SU-DHL-6 (cell line): ENCODE results near the gene HMCN2.

Experiments
- H2AFZ ChIP-seq: fragments of 200-600 bp; sonication (generic); 2 replicates; pipeline ENCODE4 v1.6.1; 2014; ENCODE audit warnings: low read depth, mild to moderate bottlenecking, moderate library complexity, mixed read lengths, antibody characterized with exemption, low read length; ENCODE audit not compliant: severe bottlenecking
- H3F3A ChIP-seq: fragments of 200-600 bp; shearing (Covaris generic); 2 replicates; pipeline ENCODE4 v1.6.0; 2016; ENCODE audit warnings: antibody characterized with exemption, mild to moderate bottlenecking; ENCODE audit not compliant: insufficient read depth
- H3K27ac ChIP-seq: fragments of 200-600 bp; sonication (generic); 2 replicates; pipeline ENCODE4 v1.5.1; 2016; ENCODE audit warnings: low read depth, mild to moderate bottlenecking, low read length, moderate library complexity, mixed read lengths
- H3K27me3 ChIP-seq: fragments of 200-600 bp; sonication (generic), shearing (Covaris generic); 2 replicates; pipeline ENCODE4 v1.6.0; 2014; ENCODE audit warnings: mild to moderate bottlenecking, low read length
- H3K36me3 ChIP-seq: fragments of 200-600 bp; sonication (generic); 2 replicates; pipeline ENCODE4 v1.6.1; 2014; ENCODE audit warnings: mild to moderate bottlenecking, low read length, mixed read lengths
- H3K4me2 ChIP-seq: fragments of 300-600, 200-600 bp; shearing (Covaris generic), sonication (generic); 2 replicates; pipeline ENCODE4 v1.6.0; 2014; ENCODE audit warnings: low read length, low read depth, mild to moderate bottlenecking; ENCODE audit not compliant: poor library complexity, severe bottlenecking
- H3K4me3 ChIP-seq: fragments of 200-600 bp; sonication (generic); 2 replicates; pipeline ENCODE4 v1.5.1; 2014; ENCODE audit warnings: antibody characterized with exemption, low read length, mild to moderate bottlenecking, mixed read lengths; ENCODE audit not compliant: insufficient read depth, poor library complexity, severe bottlenecking
- H3K79me2 ChIP-seq: fragments of 200-600 bp; sonication (generic); 2 replicates; pipeline ENCODE4 v1.6.1; 2014; ENCODE audit warnings: mild to moderate bottlenecking, low read length, moderate library complexity; ENCODE audit not compliant: insufficient read depth
- H3K9ac ChIP-seq: fragments of 200-600 bp; sonication (generic); 2 replicates; pipeline ENCODE4 v1.7.0; 2014; ENCODE audit warnings: mild to moderate bottlenecking, low read length
- H3K9me2 ChIP-seq: fragments of 200-600 bp; sonication (generic); replicated peaks from 2 replicates; pipeline ENCODE4 v1.6.1; 2014; ENCODE audit warnings: low read length; ENCODE audit not compliant: insufficient read depth
- H3K9me3 ChIP-seq: fragments of 200-600 bp; sonication (generic); 2 replicates; pipeline ENCODE4 v1.6.1; 2014; ENCODE audit warnings: low read length, mixed read lengths; ENCODE audit not compliant: insufficient read depth
- H4K20me1 ChIP-seq: fragments of 200-600 bp; sonication (generic); 2 replicates; pipeline ENCODE4 v1.6.1; 2014; ENCODE audit warnings: low read depth, mild to moderate bottlenecking, antibody characterized with exemption, low read length, moderate library complexity, mixed read lengths
- EZH2phosphoT487 ChIP-seq: fragments of 200-600 bp; sonication (generic), shearing (Covaris generic); conservative IDR thresholded peaks from 2 replicates; pipeline ENCODE4 v1.6.1; 2018; ENCODE audit warnings: mild to moderate bottlenecking, antibody characterized with exemption, low read length, moderate library complexity, mixed read lengths
- TF ChIP-seq, protein P1 (sequence below): fragments of 200-600 bp; sonication (generic); IDR thresholded peaks from one replicate; pipeline ENCODE4 v1.5.1; 2017; ENCODE audit warnings: antibody characterized with exemption, mild to moderate bottlenecking, low read length, moderate library complexity; ENCODE audit not compliant: insufficient read depth, poor library complexity, severe bottlenecking

Gene HMCN2

DNA sequence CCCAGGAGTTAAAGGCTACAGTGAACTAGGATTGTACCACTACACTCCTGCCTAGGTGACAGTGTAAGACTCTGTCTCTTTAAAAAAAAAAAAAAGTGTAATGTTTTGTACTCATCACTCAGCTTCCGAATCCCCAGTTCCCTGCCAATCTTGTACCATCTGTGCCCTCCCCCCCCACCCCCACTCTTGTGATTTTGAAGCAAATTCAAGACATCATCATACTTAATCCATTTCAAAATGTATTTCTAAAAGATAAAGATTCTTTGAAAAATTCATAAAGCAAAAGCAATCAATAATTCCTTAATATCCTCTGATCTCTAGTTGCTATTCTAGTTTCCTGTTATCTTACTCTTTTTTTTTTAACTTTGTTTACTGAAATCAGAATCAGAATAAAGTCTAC lies 34.9 kb upstream of the HMCN2 start:
- no peak overlapping the region for H3K4me2 ChIP-seq
- no peaks in the 10 kb centered on the region for H4K20me1 ChIP-seq
- H3F3A ChIP-seq: no peaks in the 10 kb centered on the region
- no peaks in the 10 kb centered on the region for H3K36me3 ChIP-seq
- no peak overlapping the region for H3K9ac ChIP-seq
- H3K9me2 ChIP-seq: no peaks in the 10 kb centered on the region
- no peaks in the 10 kb centered on the region for H3K27me3 ChIP-seq
- TF ChIP-seq EZH2phosphoT487: no peak
- TF ChIP-seq, protein P1, sequence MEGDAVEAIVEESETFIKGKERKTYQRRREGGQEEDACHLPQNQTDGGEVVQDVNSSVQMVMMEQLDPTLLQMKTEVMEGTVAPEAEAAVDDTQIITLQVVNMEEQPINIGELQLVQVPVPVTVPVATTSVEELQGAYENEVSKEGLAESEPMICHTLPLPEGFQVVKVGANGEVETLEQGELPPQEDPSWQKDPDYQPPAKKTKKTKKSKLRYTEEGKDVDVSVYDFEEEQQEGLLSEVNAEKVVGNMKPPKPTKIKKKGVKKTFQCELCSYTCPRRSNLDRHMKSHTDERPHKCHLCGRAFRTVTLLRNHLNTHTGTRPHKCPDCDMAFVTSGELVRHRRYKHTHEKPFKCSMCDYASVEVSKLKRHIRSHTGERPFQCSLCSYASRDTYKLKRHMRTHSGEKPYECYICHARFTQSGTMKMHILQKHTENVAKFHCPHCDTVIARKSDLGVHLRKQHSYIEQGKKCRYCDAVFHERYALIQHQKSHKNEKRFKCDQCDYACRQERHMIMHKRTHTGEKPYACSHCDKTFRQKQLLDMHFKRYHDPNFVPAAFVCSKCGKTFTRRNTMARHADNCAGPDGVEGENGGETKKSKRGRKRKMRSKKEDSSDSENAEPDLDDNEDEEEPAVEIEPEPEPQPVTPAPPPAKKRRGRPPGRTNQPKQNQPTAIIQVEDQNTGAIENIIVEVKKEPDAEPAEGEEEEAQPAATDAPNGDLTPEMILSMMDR: no peak
- H3K9me3 ChIP-seq: no peaks in the 10 kb centered on the region
- no peak overlapping the region for H3K27ac ChIP-seq
- H3K79me2 ChIP-seq: no peaks in the 10 kb centered on the region
- H3K4me3 ChIP-seq: no peak overlapping the region
- H2AFZ ChIP-seq: no peak overlapping the region

- Histone ChIP-seq H3K9ac (no peak overlapping the region), H3K4me2 (no peak overlapping the region), H3K9me2 (no peaks in the 10 kb centered on the region), H3K79me2 (no peaks in the 10 kb centered on the region), H3K4me3 (no peak overlapping the region), H3F3A (no peaks in the 10 kb centered on the region), H3K9me3 (no peaks in the 10 kb centered on the region), H4K20me1 (no peaks in the 10 kb centered on the region), H3K27ac (no peak overlapping the region), H3K36me3 (no peaks in the 10 kb centered on the region), H3K27me3 (no peaks in the 10 kb centered on the region), H2AFZ (no peak overlapping the region)
- no peak for TF ChIP-seq EZH2phosphoT487
- TF ChIP-seq, protein P1: no peak
These were observed 32.5 kb upstream of the HMCN2 start for GRCh38 chr9:130232899-130233586.

DNA sequence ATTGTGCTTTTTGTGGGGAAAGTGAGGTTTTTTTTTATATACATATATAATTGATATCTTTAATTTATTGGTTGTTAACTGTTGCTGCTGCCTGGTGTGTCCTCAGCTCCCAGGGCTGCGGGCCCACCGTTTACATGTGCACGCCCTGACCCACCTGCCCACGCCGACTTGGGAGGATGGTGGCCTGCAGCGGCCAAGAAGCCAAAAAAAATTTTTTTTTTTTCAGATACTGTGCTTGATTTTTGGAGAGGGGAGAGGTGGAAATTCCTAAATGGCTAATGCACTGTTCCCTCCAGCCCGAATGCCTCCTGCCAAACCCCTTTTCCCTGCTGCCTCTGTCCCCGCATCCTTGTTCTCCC lies 32.0 kb upstream of the HMCN2 start:
- no peaks in the 10 kb centered on the region for H3K79me2 ChIP-seq
- no peaks in the 10 kb centered on the region for H3K36me3 ChIP-seq
- H3K9me3 ChIP-seq: no peaks in the 10 kb centered on the region
- H3K4me3 ChIP-seq: no peak overlapping the region
- no peaks in the 10 kb centered on the region for H3K27me3 ChIP-seq
- H3K9ac ChIP-seq: no peak overlapping the region
- H2AFZ ChIP-seq: no peak overlapping the region
- H3K9me2 ChIP-seq: no peaks in the 10 kb centered on the region
- no peak overlapping the region for H3K27ac ChIP-seq
- H3F3A ChIP-seq: no peaks in the 10 kb centered on the region
- TF ChIP-seq, protein P1: no peak
- TF ChIP-seq EZH2phosphoT487: no peak
- no peaks in the 10 kb centered on the region for H4K20me1 ChIP-seq
- H3K4me2 ChIP-seq: no peak overlapping the region
